Mucosa of stomach (tissue), 1 donor: ENCODE results near the gene IGSF1.
"Not testable (repeated sequence)": the region's sequence is repeated elsewhere in the genome, so short reads cannot be mapped to it uniquely, and the experiment has no call there.

Source experiments
- H3K27me3 ChIP-seq: one replicate; pipeline ENCODE4 v1.7.0; 2013; ENCODE audit warnings: mild to moderate bottlenecking, low read length; ENCODE audit not compliant: control insufficient read depth, insufficient read depth
- H3K36me3 ChIP-seq: one replicate; pipeline ENCODE4 v1.7.0; 2013; ENCODE audit warnings: low read length; ENCODE audit not compliant: control insufficient read depth, insufficient read depth
- H3K4me1 ChIP-seq: one replicate; pipeline ENCODE4 v1.7.0; 2013; ENCODE audit warnings: mild to moderate bottlenecking, low read length; ENCODE audit not compliant: control insufficient read depth, insufficient read depth
- H3K4me3 ChIP-seq: one replicate; pipeline ENCODE4 v1.7.0; 2013; ENCODE audit warnings: low read length
- H3K9ac ChIP-seq: one replicate; pipeline ENCODE4 v1.7.0; 2013; ENCODE audit warnings: mild to moderate bottlenecking, low read length, moderate library complexity
- H3K9me3 ChIP-seq: one replicate; pipeline ENCODE4 v1.7.0; 2013; ENCODE audit warnings: mild to moderate bottlenecking, low read length, moderate library complexity; ENCODE audit not compliant: control insufficient read depth
- donor health status: Pancreatic carcinoma.

Gene IGSF1

GRCh38 chrX:131262738-131263679 is 26.1 kb downstream of the IGSF1 start:
- Histone ChIP-seq H3K4me1 (no peaks in the 10 kb centered on the region), H3K27me3 (no peaks in the 10 kb centered on the region), H3K9ac (no peak overlapping the region), H3K36me3 (no peaks in the 10 kb centered on the region), H3K4me3 (no peak overlapping the region), H3K9me3 (no peaks in the 10 kb centered on the region)

- Histone ChIP-seq H3K27me3 (no peaks in the 10 kb centered on the region), H3K4me1 (no peaks in the 10 kb centered on the region), H3K9me3 (no peaks in the 10 kb centered on the region), H3K36me3 (no peaks in the 10 kb centered on the region), H3K9ac (no peak overlapping the region), H3K4me3 (no peak overlapping the region)
Measured at GRCh38 chrX:131262200-131262599, 26.9 kb downstream of the IGSF1 start.

- Histone ChIP-seq H3K27me3 (no peaks in the 10 kb centered on the region), H3K4me1 (no peaks in the 10 kb centered on the region), H3K36me3 (no peaks in the 10 kb centered on the region), H3K9me3 (no peaks in the 10 kb centered on the region), H3K9ac (no peak overlapping the region), H3K4me3 (no peak overlapping the region)
Measured at GRCh38 chrX:131257367-131257766, 31.7 kb downstream of the IGSF1 start.

- not testable (repeated sequence) for H3K27me3 ChIP-seq, H3K9me3 ChIP-seq, H3K4me1 ChIP-seq, H3K4me3 ChIP-seq, H3K36me3 ChIP-seq, H3K9ac ChIP-seq
Measured at GRCh38 chrX:131250984-131251738, 37.9 kb downstream of the IGSF1 start.

GRCh38 chrX:131239057-131239456 is 50.0 kb downstream of the IGSF1 start:
- H3K9ac ChIP-seq = no peak overlapping the region
- no peak overlapping the region for H3K4me3 ChIP-seq
- no peaks in the 10 kb centered on the region for H3K36me3 ChIP-seq
- no peaks in the 10 kb centered on the region for H3K4me1 ChIP-seq
- no peaks in the 10 kb centered on the region for H3K9me3 ChIP-seq
- no peaks in the 10 kb centered on the region for H3K27me3 ChIP-seq

GRCh38 chrX:131237363-131237762 is 51.7 kb downstream of the IGSF1 start:
- Histone ChIP-seq H3K27me3 (no peaks in the 10 kb centered on the region), H3K4me1 (no peaks in the 10 kb centered on the region), H3K36me3 (no peaks in the 10 kb centered on the region), H3K4me3 (no peak overlapping the region), H3K9ac (no peak overlapping the region), H3K9me3 (no peaks in the 10 kb centered on the region)

GRCh38 chrX:131235768-131236545 is 53.1 kb downstream of the IGSF1 start:
- Histone ChIP-seq H3K4me1 (no peaks in the 10 kb centered on the region), H3K27me3 (no peaks in the 10 kb centered on the region), H3K4me3 (no peak overlapping the region), H3K36me3 (no peaks in the 10 kb centered on the region), H3K9ac (no peak overlapping the region), H3K9me3 (no peaks in the 10 kb centered on the region)

GRCh38 chrX:131227608-131228007 is 61.5 kb downstream of the IGSF1 start:
- no peak overlapping the region for H3K4me3 ChIP-seq
- H3K36me3 ChIP-seq = no peaks in the 10 kb centered on the region
- H3K9me3 ChIP-seq = no peaks in the 10 kb centered on the region
- H3K4me1 ChIP-seq = no peaks in the 10 kb centered on the region
- H3K27me3 ChIP-seq = no peaks in the 10 kb centered on the region
- no peak overlapping the region for H3K9ac ChIP-seq

GRCh38 chrX:131226591-131226990 is 62.5 kb downstream of the IGSF1 start:
- H3K36me3 ChIP-seq = no peaks in the 10 kb centered on the region
- no peaks in the 10 kb centered on the region for H3K4me1 ChIP-seq
- H3K9me3 ChIP-seq = no peaks in the 10 kb centered on the region
- no peak overlapping the region for H3K9ac ChIP-seq
- H3K4me3 ChIP-seq = no peak overlapping the region
- H3K27me3 ChIP-seq = no peaks in the 10 kb centered on the region

GRCh38 chrX:131225078-131225477 is 64.0 kb downstream of the IGSF1 start:
- Histone ChIP-seq H3K9me3 (no peaks in the 10 kb centered on the region), H3K27me3 (no peaks in the 10 kb centered on the region), H3K36me3 (no peaks in the 10 kb centered on the region), H3K9ac (no peak overlapping the region), H3K4me1 (no peaks in the 10 kb centered on the region), H3K4me3 (no peak overlapping the region)
